Measurements from ENCODE around the gene TENM3. TPM values are rescaled to one million over a fixed set of nuclear protein-coding genes. Genes with fewer than 3 reads are reported as not detected.

The TENM3 gene
- total RNA-seq, 4 donors from 2014 or later: 0.69 to 8.2 (median 2.3) TPM

- intact Hi-C loops (cut with DNase I; ENCODE audit: low total_unique reads): no loop called here
- H3K4me3 ChIP-seq (ENCODE audit: low read depth, poor library complexity, severe bottlenecking): no peak overlapping the region
- whole genome bisulfite sequencing, 2 donors: 48 to 61% methylated on average over 11 of the region's 11 CpGs
- DNase-seq (ENCODE audit: low spot score in 2 of 2): no peak
- TF ChIP-seq POLR2A (IDR thresholded peaks at IDR 0.05): no peak
- TF ChIP-seq CTCF (IDR thresholded peaks at IDR 0.05): no peak
Observed at GRCh38 chr4:182212211-182212761, 30.9 kb upstream of the TENM3 start.

GRCh38 chr4:182213004-182213403 lies 30.2 kb upstream of the TENM3 start:
- no peak for DNase-seq (ENCODE audit: low spot score in 2 of 2)
- WGBS, 2 donors: 80 to 90% methylated on average over 1 of the region's 1 CpG
- no peak for TF ChIP-seq POLR2A (IDR thresholded peaks at IDR 0.05)
- TF ChIP-seq CTCF (IDR thresholded peaks at IDR 0.05): no peak
- intact Hi-C loops (cut with DNase I; ENCODE audit: low total_unique reads): no loop called here
- H3K4me3 ChIP-seq (ENCODE audit: low read depth, poor library complexity, severe bottlenecking): no peak overlapping the region

GRCh38 chr4:182215148-182215547 lies 28.1 kb upstream of the TENM3 start:
- DNase-seq (ENCODE audit: low spot score in 2 of 2): no peak
- H3K4me3 ChIP-seq (ENCODE audit: low read depth, poor library complexity, severe bottlenecking): no peak overlapping the region
- TF ChIP-seq CTCF (IDR thresholded peaks at IDR 0.05) (no peak), POLR2A (IDR thresholded peaks at IDR 0.05) (no peak)
- intact Hi-C loops (cut with DNase I; ENCODE audit: low total_unique reads): no loop called here
- 76% methylated on average over 3 of the region's 3 CpGs for WGBS, 2 donors

- no peak overlapping the region for H3K4me3 ChIP-seq (ENCODE audit: low read depth, poor library complexity, severe bottlenecking)
- 75 to 85% methylated on average over 5 of the region's 5 CpGs for WGBS, 2 donors
- intact Hi-C loops (cut with DNase I; ENCODE audit: low total_unique reads): no loop called here
- no peak for DNase-seq (ENCODE audit: low spot score in 2 of 2)
- TF ChIP-seq CTCF (IDR thresholded peaks at IDR 0.05) (no peak), POLR2A (IDR thresholded peaks at IDR 0.05) (no peak)
Observed at GRCh38 chr4:182216005-182216404, 27.2 kb upstream of the TENM3 start.

GRCh38 chr4:182219411-182220056 lies 23.7 kb upstream of the TENM3 start:
- 90 to 93% methylated on average over 6 of the region's 6 CpGs for WGBS, 2 donors
- DNase-seq (ENCODE audit: low spot score in 2 of 2): no peak
- no peak overlapping the region for H3K4me3 ChIP-seq (ENCODE audit: low read depth, poor library complexity, severe bottlenecking)
- TF ChIP-seq CTCF (IDR thresholded peaks at IDR 0.05) (no peak), POLR2A (IDR thresholded peaks at IDR 0.05) (no peak)
- intact Hi-C loops (cut with DNase I; ENCODE audit: low total_unique reads): no loop called here

- no peak for TF ChIP-seq POLR2A (IDR thresholded peaks at IDR 0.05)
- TF ChIP-seq CTCF (IDR thresholded peaks at IDR 0.05): no peak
- H3K4me3 ChIP-seq (ENCODE audit: low read depth, poor library complexity, severe bottlenecking): no peak overlapping the region
- WGBS, 2 donors: 69 to 78% methylated on average over 5 of the region's 5 CpGs
- no peak for DNase-seq (ENCODE audit: low spot score in 2 of 2)
- intact Hi-C loops (cut with DNase I; ENCODE audit: low total_unique reads): loop anchor here (2.0 kb wide), 1 partner anchor 17 kb away; no protein-coding TSS in a partner anchor
Observed at GRCh38 chr4:182221987-182222386, 21.2 kb upstream of the TENM3 start.

Measured in lower leg skin (tissue), 4 donors.